Mucosa of rectum (tissue), 2 donors: ENCODE data around the gene TRAF3IP3.

Experiments
- H3K27ac ChIP-seq, 2 donors: one replicate each; pipeline ENCODE4 v1.7.0; 2013; ENCODE audit warnings: inconsistent platforms in 2 of 2, low read depth in 2 of 2, low read length in 2 of 2
- H3K27me3 ChIP-seq, 2 donors: one replicate each; pipeline ENCODE4 v1.7.0; 2013; ENCODE audit warnings: low read length in 2 of 2; ENCODE audit not compliant: control insufficient read depth in 2 of 2, insufficient read depth in 2 of 2
- H3K36me3 ChIP-seq, 2 donors: one replicate each; pipeline ENCODE4 v1.7.0; 2013; ENCODE audit warnings: low read length in 2 of 2; ENCODE audit not compliant: control insufficient read depth in 2 of 2, insufficient read depth in 2 of 2
- H3K4me1 ChIP-seq, 2 donors: one replicate each; pipeline ENCODE4 v1.7.0; 2013; ENCODE audit warnings: low read length in 2 of 2, mild to moderate bottlenecking in 1 of 2; ENCODE audit not compliant: control insufficient read depth in 2 of 2, insufficient read depth in 2 of 2
- H3K4me3 ChIP-seq, 2 donors: one replicate each; pipeline ENCODE4 v1.7.0; 2013; ENCODE audit warnings: low read length in 2 of 2
- H3K9ac ChIP-seq, 2 donors: one replicate each; pipeline ENCODE4 v1.7.0; 2013; ENCODE audit warnings: low read length in 2 of 2, low read depth in 1 of 2, mild to moderate bottlenecking in 1 of 2
- H3K9me3 ChIP-seq, 2 donors: one replicate each; pipeline ENCODE4 v1.7.0; 2013; ENCODE audit warnings: low read length in 2 of 2; ENCODE audit not compliant: control insufficient read depth in 2 of 2
- donor health status: healthy.
- donor health status: Normal muscosa, but diverticular disease.

The TRAF3IP3 gene

GRCh38 chr1:209805875-209806760, 50.3 kb downstream of the TRAF3IP3 start, which contains the start of gene IRF6:
Gene IRF6 (minus strand): TSS chr1:209806142. CDS start chr1:209801413, 4,729 bp downstream.
- H3K9ac ChIP-seq: peak within 1 kb of the TSS; percentile 98 to 100
- peaks cover 9 to 30% of the 10 kb centered on the region in 2 donors for H3K4me1 ChIP-seq
- H3K4me3 ChIP-seq: peak within 1 kb of the TSS; percentile 87 to 96
- no peaks in the 10 kb centered on the region for H3K27me3 ChIP-seq
- peak within 1 kb of the TSS; percentile 91 to 97 for H3K27ac ChIP-seq
- peaks cover 0 to 7% of the 10 kb centered on the region in 2 donors for H3K36me3 ChIP-seq
- H3K9me3 ChIP-seq: no peaks in the 10 kb centered on the region

- Histone ChIP-seq H3K4me3 (no peak overlapping the region), H3K9ac (no peak overlapping the region), H3K36me3 (peaks cover 0 to 3% of the 10 kb centered on the region in 2 donors), H3K9me3 (no peaks in the 10 kb centered on the region), H3K27ac (no peak overlapping the region), H3K27me3 (no peaks in the 10 kb centered on the region), H3K4me1 (peaks cover 9 to 23% of the 10 kb centered on the region in 2 donors)
These were observed 51.7 kb downstream of the TRAF3IP3 start for GRCh38 chr1:209807509-209807908.

- Histone ChIP-seq H3K4me1 (peaks cover 9 to 19% of the 10 kb centered on the region in 2 donors), H3K36me3 (no peaks in the 10 kb centered on the region), H3K27ac (no peak overlapping the region), H3K9me3 (no peaks in the 10 kb centered on the region), H3K9ac (no peak overlapping the region), H3K27me3 (no peaks in the 10 kb centered on the region), H3K4me3 (no peak overlapping the region)
These were observed 52.3 kb downstream of the TRAF3IP3 start for GRCh38 chr1:209808059-209808581.

- peaks cover 3 to 13% of the 10 kb centered on the region in 2 donors for H3K4me1 ChIP-seq
- no peaks in the 10 kb centered on the region for H3K9me3 ChIP-seq
- no peak overlapping the region for H3K4me3 ChIP-seq
These were observed 53.8 kb downstream of the TRAF3IP3 start for GRCh38 chr1:209809611-209810010.

GRCh38 chr1:209810783-209811182, 54.9 kb downstream of the TRAF3IP3 start:
- Histone ChIP-seq H3K4me3 (no peak overlapping the region), H3K9ac (no peak overlapping the region), H3K4me1 (peaks cover 3 to 13% of the 10 kb centered on the region in 2 donors), H3K27ac (no peak overlapping the region), H3K9me3 (no peaks in the 10 kb centered on the region), H3K36me3 (no peaks in the 10 kb centered on the region), H3K27me3 (no peaks in the 10 kb centered on the region)

More at GRCh38 chr1:209809611-209810010, 53.8 kb downstream of the TRAF3IP3 start:
- no peak overlapping the region for H3K9ac ChIP-seq
- no peaks in the 10 kb centered on the region for H3K27me3 ChIP-seq
- no peak overlapping the region for H3K27ac ChIP-seq
- H3K36me3 ChIP-seq: no peaks in the 10 kb centered on the region

GRCh38 chr1:209813902-209814301, 58.0 kb downstream of the TRAF3IP3 start:
- Histone ChIP-seq H3K9ac (no peak overlapping the region), H3K27ac (no peak overlapping the region)

GRCh38 chr1:209815490-209815889, 59.6 kb downstream of the TRAF3IP3 start:
- Histone ChIP-seq H3K9me3 (no peaks in the 10 kb centered on the region), H3K27me3 (peaks cover 0 to 3% of the 10 kb centered on the region in 2 donors), H3K4me3 (no peak overlapping the region), H3K4me1 (no peaks in the 10 kb centered on the region), H3K36me3 (no peaks in the 10 kb centered on the region), H3K27ac (no peak overlapping the region), H3K9ac (no peak overlapping the region)

More at GRCh38 chr1:209813902-209814301, 58.0 kb downstream of the TRAF3IP3 start:
- Histone ChIP-seq H3K9me3 (no peaks in the 10 kb centered on the region), H3K4me3 (no peak overlapping the region), H3K36me3 (no peaks in the 10 kb centered on the region), H3K4me1 (no peaks in the 10 kb centered on the region), H3K27me3 (peaks cover 0 to under 1% of the 10 kb centered on the region in 2 donors)

GRCh38 chr1:209815931-209816341, 60.1 kb downstream of the TRAF3IP3 start:
- no peak overlapping the region for H3K27ac ChIP-seq

GRCh38 chr1:209816923-209817322, 61.1 kb downstream of the TRAF3IP3 start:
- no peak overlapping the region for H3K27ac ChIP-seq
- no peaks in the 10 kb centered on the region for H3K36me3 ChIP-seq
- peaks cover 0 to 3% of the 10 kb centered on the region in 2 donors for H3K27me3 ChIP-seq
- H3K4me1 ChIP-seq: no peaks in the 10 kb centered on the region
- no peak overlapping the region for H3K9ac ChIP-seq
- H3K9me3 ChIP-seq: no peaks in the 10 kb centered on the region
- H3K4me3 ChIP-seq: no peak overlapping the region

More at GRCh38 chr1:209815931-209816341, 60.1 kb downstream of the TRAF3IP3 start:
- Histone ChIP-seq H3K9ac (no peak overlapping the region), H3K36me3 (no peaks in the 10 kb centered on the region), H3K27me3 (peaks cover 0 to 3% of the 10 kb centered on the region in 2 donors), H3K9me3 (no peaks in the 10 kb centered on the region), H3K4me1 (no peaks in the 10 kb centered on the region), H3K4me3 (no peak overlapping the region)

- H3K27me3 ChIP-seq: peaks cover 0 to 5% of the 10 kb centered on the region in 2 donors
- H3K4me3 ChIP-seq: no peak overlapping the region
- H3K36me3 ChIP-seq: no peaks in the 10 kb centered on the region
- H3K27ac ChIP-seq: no peak overlapping the region
- no peaks in the 10 kb centered on the region for H3K9me3 ChIP-seq
- H3K9ac ChIP-seq: no peak overlapping the region
- peaks cover under 1 to 3% of the 10 kb centered on the region in 2 donors for H3K4me1 ChIP-seq
These were observed 61.8 kb downstream of the TRAF3IP3 start for GRCh38 chr1:209817691-209818090.
